Activated CD8-positive, alpha-beta T cell treated with anti-CD3 and anti-CD28 coated beads for 36 hours (primary cell): ENCODE data around the gene PIK3CB. TPM values are rescaled to one million over a fixed set of nuclear protein-coding genes. Genes with fewer than 3 reads are reported as not detected.
A peak's percentile ranks its signal among the peaks of the same experiment; 100 is the strongest.

Experiments used
- ATAC-seq: fragments of 200-7000 bp; cut with Tn5 transposase; one replicate; pipeline ENCODE4 v1.10.0; 2021; ENCODE audit warnings: mild to moderate bottlenecking, moderate library complexity
- CTCF ChIA-PET: fragments of 350-600 bp; sonication (Branson Sonifier 250); formaldehyde crosslinking; loops from one replicate; lab custom pipeline; 2021; ENCODE audit warnings: antibody characterized with exemption; lab: Charles Lee
- POLR2A ChIA-PET: fragments of 350-600 bp; sonication (Branson Sonifier 250); formaldehyde crosslinking; loops from one replicate; lab custom pipeline; 2021; ENCODE audit warnings: antibody characterized with exemption; lab: Charles Lee
- DNase-seq: peaks from one replicate; pipeline ENCODE4 v3.0.0-alpha.2; 2020
- H3K27ac Mint-ChIP-seq: one replicate; pipeline ENCODE4 v1.8.0; 2021; ENCODE audit warnings: mild to moderate bottlenecking, mixed read lengths
- H3K27me3 Mint-ChIP-seq: one replicate; pipeline ENCODE4 v1.8.0; 2021; ENCODE audit warnings: mixed read lengths
- H3K36me3 Mint-ChIP-seq: one replicate; pipeline ENCODE4 v1.8.0; 2021; ENCODE audit warnings: low read depth, mixed read lengths
- H3K4me1 Mint-ChIP-seq: one replicate; pipeline ENCODE4 v1.8.0; 2021; ENCODE audit warnings: low read depth, mixed read lengths
- H3K4me3 Mint-ChIP-seq: one replicate; pipeline ENCODE4 v1.8.0; 2021; ENCODE audit warnings: mild to moderate bottlenecking, moderate library complexity, mixed read lengths
- H3K9me3 Mint-ChIP-seq: one replicate; pipeline ENCODE4 v1.8.0; 2021; ENCODE audit warnings: mixed read lengths
- intact Hi-C: fragments of 100-400 bp; cut with micrococcal nuclease; formaldehyde crosslinking; loops from one replicate; pipeline ENCODE4 v1.10.0; 2022
- total RNA-seq, 2 experiments: library from RNA; stranded (reverse); gene quantifications; one replicate each; pipeline ENCODE4 v1.2.3, GENCODE V29; 2021
- TF ChIP-seq, protein P1 (sequence below): fragments of 200-600 bp; IDR thresholded peaks from one replicate; pipeline ENCODE4 v1.8.0; 2022; ENCODE audit warnings: antibody characterized with exemption, mild to moderate bottlenecking

The PIK3CB gene
- total RNA-seq, 2 experiments from 2014 or later, result 12.4 to 13.4 TPM

DNA sequence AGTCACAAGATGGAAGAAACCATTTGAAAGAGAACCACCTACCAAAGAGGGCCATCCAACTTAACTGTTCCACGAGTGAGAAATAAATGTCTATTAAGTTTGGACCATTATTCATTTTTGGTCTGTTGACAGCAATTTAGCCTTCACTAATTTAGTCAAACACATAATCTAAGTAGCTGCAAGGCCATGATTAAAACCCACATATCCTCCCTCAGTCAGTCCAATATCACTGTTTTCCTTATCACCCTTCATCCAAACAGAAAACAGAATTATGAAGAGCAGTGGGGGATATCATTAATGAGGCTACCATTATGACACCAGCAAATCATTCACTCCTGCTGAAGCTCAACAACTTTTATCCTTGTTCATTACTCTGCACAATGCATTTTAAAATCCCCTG is 52.0 kb downstream of the PIK3CB start:
- CTCF ChIA-PET, result interaction anchor here (1.2 to 1.8 kb wide), 2 partner anchors 131 to 133 kb away, joined by 3 to 4 read pairs; no protein-coding TSS in a partner anchor
- POLR2A ChIA-PET, result no interaction called here
- Mint-ChIP-seq H3K9me3 (peaks cover 2% of the 10 kb centered on the region), H3K27me3 (no peaks in the 10 kb centered on the region), H3K36me3 (peaks cover 8% of the 10 kb centered on the region), H3K4me3 (no peak overlapping the region), H3K4me1 (peaks cover 22% of the 10 kb centered on the region), H3K27ac (no peak overlapping the region)
- intact Hi-C loops, result no loop called here
- ATAC-seq, result no peak
- TF ChIP-seq, protein P1, sequence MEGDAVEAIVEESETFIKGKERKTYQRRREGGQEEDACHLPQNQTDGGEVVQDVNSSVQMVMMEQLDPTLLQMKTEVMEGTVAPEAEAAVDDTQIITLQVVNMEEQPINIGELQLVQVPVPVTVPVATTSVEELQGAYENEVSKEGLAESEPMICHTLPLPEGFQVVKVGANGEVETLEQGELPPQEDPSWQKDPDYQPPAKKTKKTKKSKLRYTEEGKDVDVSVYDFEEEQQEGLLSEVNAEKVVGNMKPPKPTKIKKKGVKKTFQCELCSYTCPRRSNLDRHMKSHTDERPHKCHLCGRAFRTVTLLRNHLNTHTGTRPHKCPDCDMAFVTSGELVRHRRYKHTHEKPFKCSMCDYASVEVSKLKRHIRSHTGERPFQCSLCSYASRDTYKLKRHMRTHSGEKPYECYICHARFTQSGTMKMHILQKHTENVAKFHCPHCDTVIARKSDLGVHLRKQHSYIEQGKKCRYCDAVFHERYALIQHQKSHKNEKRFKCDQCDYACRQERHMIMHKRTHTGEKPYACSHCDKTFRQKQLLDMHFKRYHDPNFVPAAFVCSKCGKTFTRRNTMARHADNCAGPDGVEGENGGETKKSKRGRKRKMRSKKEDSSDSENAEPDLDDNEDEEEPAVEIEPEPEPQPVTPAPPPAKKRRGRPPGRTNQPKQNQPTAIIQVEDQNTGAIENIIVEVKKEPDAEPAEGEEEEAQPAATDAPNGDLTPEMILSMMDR, result no peak
- no peak for DNase-seq

DNA sequence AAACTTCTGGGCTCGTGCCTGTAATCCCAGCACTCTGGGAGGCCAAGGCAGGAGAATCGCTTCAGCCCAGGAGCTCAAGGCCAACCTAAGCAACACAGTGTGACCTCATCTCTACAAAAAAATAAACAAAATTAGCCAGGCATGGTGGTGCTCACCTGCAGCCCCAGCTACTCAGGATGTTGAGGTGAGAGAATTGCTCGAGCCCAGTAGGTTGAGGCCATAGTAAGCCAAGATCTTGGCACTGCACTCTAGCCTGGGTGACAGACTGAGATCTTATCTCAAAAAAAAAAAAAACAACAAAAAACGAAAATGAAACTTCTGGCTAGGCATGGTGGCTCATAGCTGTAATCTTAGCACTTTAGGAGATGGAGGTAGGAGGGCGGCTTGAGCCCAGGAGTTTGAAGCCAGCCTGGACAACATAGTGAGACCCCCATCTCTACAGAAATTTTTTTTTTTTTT is 53.7 kb downstream of the PIK3CB start:
- intact Hi-C loops, result no loop called here
- DNase-seq (peak; percentile 32), ATAC-seq (peak; percentile 93)
- POLR2A ChIA-PET, result interaction anchor here (0.5 to 1.5 kb wide), 5 partner anchors 23 to 647 kb away, joined by 3 read pairs; no protein-coding TSS in a partner anchor
- Mint-ChIP-seq H3K27me3 (no peaks in the 10 kb centered on the region), H3K4me3 (no peak overlapping the region), H3K4me1 (peaks cover 20% of the 10 kb centered on the region), H3K9me3 (peaks cover 2% of the 10 kb centered on the region), H3K36me3 (peaks cover 8% of the 10 kb centered on the region), H3K27ac (peak overlapping the region; percentile 30)
- TF ChIP-seq, protein P1, result no peak
- CTCF ChIA-PET, result interaction anchor here (0.6 to 1.8 kb wide), 6 partner anchors 12 to 142 kb away, joined by 3 to 5 read pairs (median 4); no protein-coding TSS in a partner anchor

DNA sequence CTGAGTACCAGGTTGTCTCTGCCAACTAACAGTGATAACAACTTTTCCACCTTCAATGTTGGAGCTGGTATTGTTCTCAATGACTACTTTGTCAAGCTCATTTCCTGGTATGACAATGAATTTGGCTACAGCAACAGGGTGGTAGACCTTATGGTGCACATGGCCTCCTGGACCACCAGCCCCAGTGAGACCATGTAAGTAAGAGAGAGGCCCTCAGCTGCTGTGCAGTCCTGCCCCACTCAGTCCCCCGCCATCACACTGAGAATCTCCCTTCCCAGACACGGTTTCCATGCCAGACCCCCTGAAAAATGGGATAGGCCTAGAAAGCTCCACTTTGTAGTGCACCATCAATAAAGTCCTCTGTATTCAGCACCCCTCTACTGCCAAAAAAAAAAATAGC is 56.1 kb downstream of the PIK3CB start:
- TF ChIP-seq, protein P1, result no peak
- Mint-ChIP-seq H3K36me3 (peaks cover 5% of the 10 kb centered on the region), H3K9me3 (peaks cover 2% of the 10 kb centered on the region), H3K27me3 (no peaks in the 10 kb centered on the region), H3K4me3 (no peak overlapping the region), H3K4me1 (peaks cover 34% of the 10 kb centered on the region), H3K27ac (no peak overlapping the region)
- DNase-seq (no peak), ATAC-seq (no peak)
- ChIA-PET CTCF (interaction anchor here (3.1 kb wide), 1 partner anchor 137 kb away, joined by 10 read pairs; no protein-coding TSS in a partner anchor), POLR2A (no interaction called here)
- intact Hi-C loops, result no loop called here

DNA sequence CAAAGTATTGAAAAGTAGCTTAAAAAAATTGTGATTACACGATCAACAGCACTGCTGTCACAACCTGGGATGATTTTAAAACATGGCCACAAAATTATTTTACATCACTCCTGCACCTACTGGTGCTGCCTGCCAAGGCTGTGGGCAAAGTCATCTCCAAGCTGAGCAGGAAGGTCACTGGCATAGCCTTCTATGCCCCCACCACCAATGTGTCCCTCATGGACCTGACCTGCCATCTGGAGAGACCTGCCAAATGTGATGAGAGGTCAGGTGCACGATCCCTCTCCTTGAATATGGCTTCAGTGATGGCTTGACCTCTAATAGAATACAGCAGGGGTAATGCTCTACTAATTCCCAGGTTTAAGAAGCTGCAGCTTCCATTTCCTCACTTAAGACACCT is 57.8 kb downstream of the PIK3CB start:
- Mint-ChIP-seq H3K36me3 (peaks cover 3% of the 10 kb centered on the region), H3K4me3 (no peak overlapping the region), H3K9me3 (no peaks in the 10 kb centered on the region), H3K27me3 (no peaks in the 10 kb centered on the region), H3K4me1 (peaks cover 28% of the 10 kb centered on the region), H3K27ac (no peak overlapping the region)
- CTCF ChIA-PET, result interaction anchor here (0.8 to 3.1 kb wide), 2 partner anchors 46 to 139 kb away, joined by 3 to 10 read pairs; no protein-coding TSS in a partner anchor
- TF ChIP-seq, protein P1, result no peak
- intact Hi-C loops, result no loop called here
- POLR2A ChIA-PET, result interaction anchor here (1.1 kb wide), 1 partner anchor 49 kb away, joined by 4 read pairs; no protein-coding TSS in a partner anchor
- ATAC-seq, result no peak
- DNase-seq, result no peak

DNA sequence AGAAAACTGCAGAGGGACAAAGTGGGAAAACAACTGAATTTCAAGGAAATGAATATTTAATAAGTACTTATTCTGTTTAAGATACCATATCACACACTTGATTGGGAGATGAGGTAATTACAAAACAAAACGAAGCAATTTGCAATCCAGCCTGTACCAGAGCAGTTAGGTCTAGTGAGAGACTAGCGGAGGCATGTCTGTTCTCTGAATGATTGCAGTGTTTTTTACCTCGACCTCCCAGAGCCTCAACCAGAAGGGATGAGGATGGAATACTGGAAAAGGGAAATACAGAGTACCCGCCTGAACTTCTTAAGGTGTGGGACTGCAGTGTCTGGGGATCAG is 59.5 kb downstream of the PIK3CB start:
- TF ChIP-seq, protein P1, result no peak
- Mint-ChIP-seq H3K27me3 (no peaks in the 10 kb centered on the region), H3K9me3 (no peaks in the 10 kb centered on the region), H3K27ac (no peak overlapping the region), H3K4me3 (no peak overlapping the region), H3K4me1 (peaks cover 23% of the 10 kb centered on the region), H3K36me3 (peaks cover 3% of the 10 kb centered on the region)
- DNase-seq (no peak), ATAC-seq (no peak)
- intact Hi-C loops, result no loop called here
- ChIA-PET POLR2A (no interaction called here), CTCF (interaction anchor here (1.0 kb wide), 1 partner anchor 141 kb away, joined by 3 read pairs; no protein-coding TSS in a partner anchor)
